Fibroblast of the aortic adventitia (primary cell): ENCODE data around the gene EXOC3. TPM values are rescaled to one million over a fixed set of nuclear protein-coding genes. Genes with fewer than 3 reads are reported as not detected.
"Not testable (repeated sequence)": the region's sequence is repeated elsewhere in the genome, so short reads cannot be mapped to it uniquely, and the experiment has no call there.

ENCODE experiments used
- DNase-seq: peaks from one replicate; pipeline ENCODE4 v3.0.0-alpha.2; 2010; ENCODE audit warnings: low read depth
- H3K4me3 ChIP-seq: 2 replicates; pipeline ENCODE4 v1.5.1; 2011; ENCODE audit warnings: low read depth, mild to moderate bottlenecking, control low read depth, low read length, moderate library complexity
- CTCF ChIP-seq: IDR thresholded peaks from 2 replicates; pipeline ENCODE4 v1.5.1; 2011; ENCODE audit warnings: mild to moderate bottlenecking, low read length, control low read depth, inconsistent platforms; ENCODE audit not compliant: insufficient read depth
- total RNA-seq: library from RNA; depleted of rRNA; stranded (reverse); fragments of >200 nt; gene quantifications from 2 replicates; pipeline ENCODE4 v1.2.3, GENCODE V29; 2012; ENCODE audit warnings: low replicate concordance

Gene EXOC3
- total RNA-seq: 30.1 and 39.8 TPM in 2 replicates

GRCh38 chr5:442335-443238 is at the start of gene EXOC3:
Gene EXOC3 (plus strand): TSS chr5:443176. CDS start chr5:446206, 3,030 bp downstream.
- H3K4me3 ChIP-seq: peak within 1 kb of the TSS; percentile 100
- TF ChIP-seq CTCF: no peak
- DNase-seq: peak; percentile 54

GRCh38 chr5:393846-394275 is 49.1 kb upstream of the EXOC3 start:
- H3K4me3 ChIP-seq: no peak overlapping the region
- TF ChIP-seq CTCF: no peak
- DNase-seq: no peak

- DNase-seq: no peak
- TF ChIP-seq CTCF: no peak
- H3K4me3 ChIP-seq: no peak overlapping the region
These were observed 48.3 kb upstream of the EXOC3 start for GRCh38 chr5:394671-395155.

GRCh38 chr5:395156-395920 is 47.6 kb upstream of the EXOC3 start:
- no peak overlapping the region for H3K4me3 ChIP-seq
- DNase-seq: peak; percentile 72
- TF ChIP-seq CTCF: no peak

GRCh38 chr5:395921-396530 is 47.0 kb upstream of the EXOC3 start:
- no peak for TF ChIP-seq CTCF
- DNase-seq: no peak
- H3K4me3 ChIP-seq: no peak overlapping the region

- no peak for TF ChIP-seq CTCF
- H3K4me3 ChIP-seq: no peak overlapping the region
- DNase-seq: no peak
These were observed 46.4 kb upstream of the EXOC3 start for GRCh38 chr5:396531-396961.

GRCh38 chr5:398141-398474 is 44.9 kb upstream of the EXOC3 start:
- not testable (repeated sequence) for DNase-seq, H3K4me3 ChIP-seq
